GM10266 (cell line): ENCODE measurements around the gene TAGAP.

Source experiments
- DNase-seq: peaks from one replicate; pipeline ENCODE4 v3.0.0; 2012; ENCODE audit errors: extremely low spot score
- CTCF ChIP-seq: IDR thresholded peaks from 2 replicates; pipeline ENCODE4 v1.5.1; 2012; ENCODE audit warnings: mild to moderate bottlenecking, low read depth; ENCODE audit not compliant: control insufficient read depth, insufficient read depth; ENCODE audit errors: missing control alignments

Gene TAGAP

GRCh38 chr6:159071843-159072769, 27.3 kb upstream of the TAGAP start:
- TF ChIP-seq CTCF, result no peak
- no peak for DNase-seq

- TF ChIP-seq CTCF, result no peak
- DNase-seq, result no peak
Observed at GRCh38 chr6:159068904-159069578, 24.2 kb upstream of the TAGAP start.

GRCh38 chr6:159067334-159067733, 22.5 kb upstream of the TAGAP start:
- TF ChIP-seq CTCF, result no peak
- no peak for DNase-seq

GRCh38 chr6:159066483-159066882, 21.7 kb upstream of the TAGAP start:
- no peak for TF ChIP-seq CTCF
- DNase-seq, result no peak

GRCh38 chr6:159065759-159066329, 21.1 kb upstream of the TAGAP start:
- TF ChIP-seq CTCF, result no peak
- DNase-seq, result no peak

GRCh38 chr6:159065091-159065490, 20.3 kb upstream of the TAGAP start:
- no peak for DNase-seq
- no peak for TF ChIP-seq CTCF
